Right lung (tissue), 5 donors: ENCODE measurements around the gene CD33. TPM values are rescaled to one million over a fixed set of nuclear protein-coding genes. Genes with fewer than 3 reads are reported as not detected.
A peak's percentile ranks its signal among the peaks of the same experiment; 100 is the strongest.

ENCODE experiments used
- DNase-seq, 2 donors: peaks; one replicate each; pipeline ENCODE4 v3.0.0-alpha.2; 2013
- polyA plus RNA-seq, 5 donors: library from polyadenylated mRNA; unstranded; fragments of 120-200 nt; gene quantifications; one replicate each; pipeline versions ENCODE4 v1.2.1 to v1.2.3, GENCODE V29; 2013; ENCODE audit warnings: inconsistent platforms in 1 of 5, low replicate concordance in 1 of 5; ENCODE audit not compliant: insufficient read length in 5 of 5, insufficient read depth in 1 of 5

Gene CD33
- polyA plus RNA-seq, 5 donors: 2.5 to 4.2 (median 3.5) TPM

DNA sequence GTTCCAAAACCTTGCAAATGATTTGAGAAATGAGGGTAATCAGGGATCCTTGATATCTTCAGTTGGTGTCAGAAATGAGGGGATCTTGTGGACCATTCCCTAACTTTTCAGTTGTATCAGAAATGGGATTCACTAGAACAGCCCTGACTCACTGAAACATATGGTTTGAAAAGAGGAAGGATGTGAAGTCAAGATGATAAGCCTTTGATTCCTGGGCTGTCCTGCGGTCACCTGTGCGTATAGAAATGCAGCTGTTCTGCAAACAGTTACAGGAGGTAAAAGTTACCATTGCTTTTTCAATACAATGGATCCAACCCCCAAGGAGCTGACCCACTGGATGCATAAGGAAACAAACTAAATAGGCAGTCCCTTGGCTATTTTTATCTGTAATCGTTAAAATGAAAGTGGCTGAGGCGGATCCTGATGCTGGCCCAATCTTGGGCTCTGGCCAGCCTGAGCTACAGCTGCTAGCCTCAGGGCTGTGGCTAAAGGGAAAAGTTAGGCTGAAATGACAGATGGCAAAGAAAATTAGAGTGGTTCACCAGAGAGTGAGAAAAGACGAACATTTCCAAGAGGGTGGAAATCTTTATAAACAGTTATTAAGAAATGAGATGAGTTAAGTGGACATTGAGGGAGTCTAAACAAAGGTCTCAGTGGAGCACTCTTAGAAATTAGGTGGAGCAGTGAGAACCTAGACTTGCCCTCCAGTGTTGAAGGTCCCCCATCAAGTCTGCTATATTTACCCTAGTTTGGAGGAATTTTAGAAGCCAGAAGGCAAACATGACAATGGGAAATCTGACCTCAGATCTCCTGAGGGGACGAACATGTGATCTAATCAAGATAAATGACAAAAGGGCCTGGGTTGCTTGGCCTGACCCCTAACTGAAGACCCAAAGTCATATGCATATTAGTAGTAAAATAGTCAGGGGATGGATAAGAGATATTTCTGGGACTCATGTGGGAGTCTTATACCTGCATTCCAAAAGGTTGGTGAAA lies 33.6 kb downstream of the CD33 start:
- DNase-seq: no peak

DNA sequence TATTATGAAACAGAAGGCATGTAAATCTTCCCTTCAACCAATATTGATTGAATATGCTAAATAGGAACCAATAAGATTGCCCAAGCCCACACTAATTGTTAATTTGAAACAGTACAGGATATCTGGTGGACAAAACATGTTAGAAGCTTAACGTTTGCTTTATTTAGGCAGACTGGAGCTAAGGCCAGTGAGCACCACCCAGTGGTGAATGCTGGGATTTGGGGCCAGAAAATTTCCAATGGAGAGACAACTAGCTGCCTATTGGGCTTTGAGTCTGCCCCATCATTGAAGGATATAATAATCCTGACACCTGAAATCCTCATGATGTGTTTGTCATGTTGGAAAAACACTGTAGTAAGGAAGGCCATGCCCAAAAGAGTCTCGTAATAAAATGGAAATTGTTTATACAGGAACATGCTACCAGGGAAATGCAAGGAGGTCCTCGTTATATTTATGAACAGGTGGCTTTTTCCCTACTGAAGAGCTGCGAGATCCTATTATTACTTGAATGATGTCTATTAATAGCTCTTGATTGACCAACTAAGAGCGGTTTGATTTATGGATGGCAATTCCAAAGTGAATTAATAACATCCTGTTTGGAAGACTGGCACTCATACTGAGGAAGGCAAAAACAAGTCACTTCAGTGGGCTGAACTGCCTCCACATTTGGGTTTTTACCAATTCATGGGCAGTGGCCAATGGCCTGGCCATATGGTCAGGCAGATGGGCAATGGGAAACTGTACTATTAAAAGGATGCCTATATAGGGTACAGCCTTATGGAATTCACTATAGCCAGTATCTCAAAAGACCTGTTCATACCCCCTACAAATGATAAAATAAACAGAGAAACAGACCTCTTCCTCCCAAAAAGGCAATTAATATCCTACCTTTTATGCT lies 34.7 kb downstream of the CD33 start:
- peak in 1 of 2 donors; percentile 32 for DNase-seq

DNA sequence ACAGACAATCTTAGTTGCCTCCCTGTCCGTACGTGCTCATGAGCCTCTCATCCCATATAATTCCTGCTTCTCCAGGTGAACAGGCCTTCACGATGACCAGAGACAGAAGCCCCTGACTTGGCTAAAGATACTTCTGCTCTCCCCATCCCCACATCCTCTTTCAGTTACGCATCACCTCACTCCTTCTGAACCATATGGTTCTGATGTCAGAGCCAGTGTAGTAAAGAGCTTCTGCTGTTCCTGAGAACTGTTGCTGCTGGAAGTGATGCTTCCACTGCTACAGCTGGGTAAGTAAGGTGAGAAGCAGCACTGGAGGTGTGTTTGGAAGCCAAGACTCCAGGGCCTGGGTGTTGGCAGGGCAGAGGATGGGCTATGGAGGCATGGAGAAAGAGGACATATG lies 38.9 kb downstream of the CD33 start:
- no peak for DNase-seq

DNA sequence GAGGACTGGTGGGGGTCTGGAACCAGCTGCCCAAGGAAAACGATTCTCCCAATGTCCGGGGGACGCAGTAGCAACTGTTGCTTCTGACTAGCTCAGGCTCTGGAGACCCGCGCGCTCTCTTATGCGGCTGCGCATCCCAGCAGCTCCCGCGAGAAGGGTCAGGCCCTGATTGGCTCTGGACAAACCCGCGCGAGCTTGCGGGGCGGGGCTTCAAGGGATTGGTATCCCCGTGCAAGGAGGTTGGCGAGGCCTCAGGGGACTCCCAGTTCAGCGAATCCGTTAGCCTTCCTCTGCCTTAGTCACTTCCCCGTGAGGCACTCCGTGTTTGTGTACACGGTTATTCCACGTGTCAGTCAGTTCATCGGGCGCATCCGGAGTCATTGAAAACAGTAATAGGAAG lies 46.2 kb downstream of the CD33 start:
- no peak for DNase-seq

DNA sequence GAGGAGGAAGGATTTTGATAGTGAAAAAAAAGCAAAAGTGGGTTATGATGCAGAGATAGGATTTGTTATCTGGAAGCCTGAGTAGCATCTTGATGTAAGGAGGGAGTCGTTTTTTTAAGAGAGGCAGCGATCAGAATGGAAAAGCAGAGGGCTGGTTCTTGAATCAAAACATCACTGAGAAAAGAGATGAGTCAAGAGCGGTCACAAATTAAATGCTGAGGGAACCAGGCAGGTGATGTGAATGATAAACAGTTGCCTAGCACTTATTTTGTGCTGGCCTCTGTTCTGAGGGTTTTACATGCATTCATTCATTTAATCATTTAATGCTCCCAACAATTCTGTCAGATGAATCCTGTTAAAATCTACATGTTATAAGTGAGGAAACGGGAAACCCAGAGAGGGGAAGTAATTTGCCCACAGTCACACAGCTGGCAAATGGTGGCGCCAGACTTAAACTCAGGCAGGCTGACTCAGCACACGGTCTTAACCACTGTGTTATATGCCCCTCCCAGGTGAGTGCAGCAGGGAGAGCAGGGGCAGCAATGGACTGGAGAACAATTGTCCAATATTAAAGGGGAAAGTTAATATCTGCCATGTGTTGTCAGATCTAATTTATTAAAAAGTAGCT lies 47.4 kb downstream of the CD33 start:
- no peak for DNase-seq

DNA sequence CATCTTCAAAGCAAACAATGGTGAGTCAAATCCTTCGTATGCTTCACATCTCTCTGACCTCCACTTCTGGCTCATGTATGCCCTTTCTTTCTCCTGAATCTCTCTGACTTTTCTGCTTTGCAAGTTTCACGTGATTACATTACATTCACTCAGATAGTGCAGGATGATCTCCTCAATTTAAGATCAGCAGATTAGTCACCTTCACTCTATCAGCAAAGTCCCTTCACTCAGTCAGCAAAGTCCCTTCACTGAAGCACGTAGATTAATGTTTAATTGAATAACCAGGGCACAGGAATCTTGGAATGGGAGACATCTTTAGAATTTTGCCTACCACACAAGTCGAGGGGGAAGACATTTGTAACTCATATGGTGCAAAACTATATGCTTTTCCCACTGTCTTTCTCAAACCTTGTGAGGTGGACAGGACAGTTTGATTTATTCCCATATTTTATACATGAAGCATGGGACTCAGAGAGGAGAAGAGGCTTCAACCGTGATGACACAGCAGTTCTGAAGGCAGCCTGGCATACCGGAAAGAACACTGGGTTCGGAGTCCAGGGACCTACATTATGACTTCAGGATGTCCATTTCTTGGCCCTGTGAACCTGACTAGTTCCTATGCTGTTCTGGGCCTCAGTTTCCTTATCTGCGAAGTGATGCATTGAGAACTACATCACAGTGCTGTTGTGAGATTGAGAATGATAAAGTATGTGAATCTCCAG lies 49.3 kb downstream of the CD33 start:
- DNase-seq: no peak

DNA sequence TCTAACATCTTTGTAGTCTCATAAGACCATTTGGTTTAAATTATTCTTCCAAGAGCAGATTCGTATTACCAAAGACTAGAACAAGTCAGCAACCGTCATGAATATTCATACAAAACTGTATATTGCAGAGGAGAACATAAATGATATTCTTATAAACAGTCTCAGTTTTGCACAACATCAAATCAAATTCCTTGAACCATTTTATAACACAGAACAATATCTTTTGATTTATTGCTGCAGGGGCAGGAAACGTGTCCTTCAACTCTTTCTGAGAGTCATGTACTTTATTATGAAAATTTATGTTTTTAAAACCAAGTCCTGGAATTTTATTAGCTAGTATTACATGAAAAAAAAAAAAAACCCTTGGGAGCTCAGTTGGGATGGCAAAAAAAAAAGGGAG lies 52.2 kb downstream of the CD33 start:
- no peak for DNase-seq

DNA sequence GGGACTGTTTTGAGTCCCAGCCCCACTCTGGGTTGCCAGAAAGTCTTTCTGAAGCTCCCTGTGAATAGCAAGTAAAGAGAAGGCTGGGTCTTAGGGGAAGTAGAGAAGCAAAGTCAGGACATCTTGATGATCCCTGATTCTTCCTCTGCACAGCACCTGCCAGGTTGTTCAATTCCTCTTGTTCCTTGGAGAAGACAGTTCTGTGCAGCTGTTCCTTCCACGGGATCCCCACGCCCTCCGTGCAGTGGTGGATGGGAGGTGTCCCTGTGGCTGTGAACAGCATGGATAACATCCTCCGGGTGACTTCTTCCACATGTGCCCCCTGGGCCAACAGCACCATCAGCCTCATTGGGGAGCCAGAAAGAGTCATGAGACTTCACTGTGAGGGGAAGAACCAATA lies 57.5 kb downstream of the CD33 start:
- no peak for DNase-seq

DNA sequence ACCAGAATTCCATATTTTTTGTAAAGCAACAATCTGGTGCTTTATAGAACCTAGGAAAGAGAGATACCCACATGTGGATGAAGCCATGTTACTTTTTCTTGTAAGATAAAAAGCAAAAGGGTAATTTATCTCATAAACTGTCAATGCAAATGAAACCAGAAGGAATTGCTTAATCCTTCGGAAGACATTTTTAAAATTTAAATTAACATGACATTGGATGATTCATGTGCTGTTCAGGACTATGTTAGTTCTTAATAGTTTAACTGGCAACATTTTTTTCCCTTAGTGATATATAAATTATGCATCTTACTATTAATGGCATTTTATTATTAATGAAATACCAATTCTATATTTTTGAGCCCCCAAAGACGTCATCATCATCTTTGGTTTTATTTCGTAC lies 60.8 kb downstream of the CD33 start:
- DNase-seq: no peak

Other genes with a start within 250 kb of the CD33 start
- under 1 TPM in 3 of 5 donors, not detected in 2; 0.12 to 0.31 (median 0.14) TPM for gene KLK7, start 241.2 kb upstream of the CD33 start, polyA plus RNA-seq
- under 1 TPM in 1 of 5 donors, not detected in 4; 0.46 TPM for gene KLK8, start 223.5 kb upstream of the CD33 start, polyA plus RNA-seq
- gene KLK10, start 205.4 kb upstream of the CD33 start, polyA plus RNA-seq: 1 to 10 TPM in 3 of 5 donors, under 1 TPM in 2; 0.48 to 1.2 (median 1.1) TPM
- 1 to 10 TPM; 2.1 to 5.0 (median 3.6) TPM for gene KLK11, start 198.5 kb upstream of the CD33 start, polyA plus RNA-seq
- under 1 TPM; 0.39 to 0.76 (median 0.59) TPM for gene KLK12, start 190.1 kb upstream of the CD33 start, polyA plus RNA-seq
- under 1 TPM; 0.30 to 0.76 (median 0.38) TPM for gene KLK13, start 160.0 kb upstream of the CD33 start, polyA plus RNA-seq
- gene KLK14, start 142.2 kb upstream of the CD33 start, polyA plus RNA-seq: under 1 TPM in 4 of 5 donors, not detected in 1; 0.13 to 0.31 (median 0.23) TPM
- 1 to 10 TPM; 1.7 to 4.4 (median 2.2) TPM for gene CTU1, start 116.7 kb upstream of the CD33 start, polyA plus RNA-seq
- gene SIGLEC9, start 100.2 kb upstream of the CD33 start, polyA plus RNA-seq: 1 to 10 TPM in 2 of 5 donors, under 1 TPM in 3; 0.64 to 1.3 (median 0.84) TPM
- gene SIGLEC7, start 82.8 kb upstream of the CD33 start, polyA plus RNA-seq: under 1 TPM; 0.54 to 0.82 (median 0.66) TPM
- gene SIGLECL1, start 26.0 kb downstream of the CD33 start, polyA plus RNA-seq: not detected
- 1 to 10 TPM in 4 of 5 donors, under 1 TPM in 1; 0.63 to 2.5 (median 2.1) TPM for gene IGLON5, start 86.6 kb downstream of the CD33 start, polyA plus RNA-seq
- 1 to 10 TPM; 3.2 to 5.3 (median 3.8) TPM for gene VSIG10L, start 117.1 kb downstream of the CD33 start, polyA plus RNA-seq
- 10 to 100 TPM; 37.7 to 56.2 (median 43.0) TPM for gene ETFB, start 141.3 kb downstream of the CD33 start, polyA plus RNA-seq
- 1 to 10 TPM in 4 of 5 donors, under 1 TPM in 1; 0.83 to 2.2 (median 1.6) TPM for gene CLDND2, start 143.9 kb downstream of the CD33 start, polyA plus RNA-seq
- 1 to 10 TPM; 3.2 to 8.0 (median 5.7) TPM for gene NKG7, start 147.6 kb downstream of the CD33 start, polyA plus RNA-seq
- gene LIM2, start 162.9 kb downstream of the CD33 start, polyA plus RNA-seq: not detected
- gene C19orf84, start 165.5 kb downstream of the CD33 start, polyA plus RNA-seq: under 1 TPM; 0.12 to 0.28 (median 0.23) TPM
- gene SIGLEC10, start 192.6 kb downstream of the CD33 start, polyA plus RNA-seq: 1 to 10 TPM in 4 of 5 donors, under 1 TPM in 1; 0.91 to 1.7 (median 1.4) TPM
- gene SIGLEC8, start 233.4 kb downstream of the CD33 start, polyA plus RNA-seq: under 1 TPM in 2 of 5 donors, not detected in 3; 0.05 to 0.06 TPM